HG03045 (cell line): ENCODE measurements around the gene CACNA1C.

Experiments
- ATAC-seq: cut with Tn5 transposase; IDR thresholded peaks from one replicate; pipeline ENCODE4 v1.9.1; 2021; ENCODE audit warnings: mild to moderate bottlenecking, moderate library complexity; ENCODE audit not compliant: unreplicated experiment

CACNA1C gene

DNA sequence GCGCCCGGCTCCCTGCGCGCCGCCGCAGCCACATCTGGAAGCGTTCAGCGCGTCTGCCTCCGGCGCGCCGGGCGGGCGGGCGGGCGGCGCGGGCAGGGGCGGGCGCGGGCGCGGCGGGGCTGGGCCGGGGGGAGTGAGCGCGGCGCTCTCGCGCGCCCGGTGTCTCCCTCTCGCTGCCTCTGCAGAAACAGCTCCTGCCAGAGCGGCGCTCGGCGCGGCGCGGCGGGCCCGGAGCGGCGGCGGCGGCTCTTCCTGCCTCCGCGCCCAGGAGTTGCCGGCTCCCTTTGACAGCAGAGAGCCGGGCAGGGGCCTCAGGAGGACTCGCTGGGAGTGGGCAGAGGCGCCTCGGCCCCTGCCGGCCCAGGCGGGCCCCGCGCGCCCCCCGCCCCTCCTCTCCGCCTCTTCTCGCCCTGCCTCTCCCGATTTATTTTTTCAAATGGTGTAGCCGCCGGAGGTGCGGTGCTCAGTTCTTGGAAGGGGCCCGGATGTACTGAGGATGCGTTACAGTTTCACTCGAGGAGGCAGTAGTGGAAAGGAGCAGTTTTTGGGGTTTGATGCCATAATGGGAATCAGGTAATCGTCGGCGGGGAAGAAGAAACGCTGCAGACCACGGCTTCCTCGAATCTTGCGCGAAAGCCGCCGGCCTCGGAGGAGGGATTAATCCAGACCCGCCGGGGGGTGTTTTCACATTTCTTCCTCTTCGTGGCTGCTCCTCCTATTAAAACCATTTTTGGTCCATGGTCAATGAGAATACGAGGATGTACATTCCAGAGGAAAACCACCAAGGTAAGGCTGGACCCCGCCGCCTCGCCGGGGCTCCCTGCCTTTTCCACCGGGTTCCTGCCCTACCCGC is at the start of gene CACNA1C:
Gene CACNA1C, plus strand, starts transcription at position 162 of the 853 bp plus-strand sequence. Its CDS starts 576 bp downstream, at position 738.
- ATAC-seq: no peak

DNA sequence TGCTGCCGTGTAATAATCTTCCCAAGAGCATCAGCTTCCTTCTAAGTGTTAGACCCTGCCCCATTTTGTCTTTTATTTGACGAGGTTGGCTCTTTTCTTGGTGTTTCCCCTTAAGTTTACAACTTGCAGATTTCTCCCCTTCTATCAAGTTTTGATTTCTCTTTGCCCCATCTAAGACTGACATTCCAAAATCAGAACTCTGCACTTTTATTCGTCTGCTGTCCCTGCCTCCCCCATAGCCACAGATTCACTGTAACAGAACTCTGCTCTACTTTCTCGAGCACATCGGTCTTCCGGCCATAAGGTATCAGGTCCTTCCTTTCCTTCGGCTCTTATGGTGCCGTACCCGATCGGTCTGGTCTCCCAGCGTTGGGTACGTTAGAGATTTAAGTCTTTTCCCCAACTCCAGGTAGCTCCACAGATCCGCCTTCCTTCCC is 49.1 kb upstream of the CACNA1C start:
- ATAC-seq: no peak

DNA sequence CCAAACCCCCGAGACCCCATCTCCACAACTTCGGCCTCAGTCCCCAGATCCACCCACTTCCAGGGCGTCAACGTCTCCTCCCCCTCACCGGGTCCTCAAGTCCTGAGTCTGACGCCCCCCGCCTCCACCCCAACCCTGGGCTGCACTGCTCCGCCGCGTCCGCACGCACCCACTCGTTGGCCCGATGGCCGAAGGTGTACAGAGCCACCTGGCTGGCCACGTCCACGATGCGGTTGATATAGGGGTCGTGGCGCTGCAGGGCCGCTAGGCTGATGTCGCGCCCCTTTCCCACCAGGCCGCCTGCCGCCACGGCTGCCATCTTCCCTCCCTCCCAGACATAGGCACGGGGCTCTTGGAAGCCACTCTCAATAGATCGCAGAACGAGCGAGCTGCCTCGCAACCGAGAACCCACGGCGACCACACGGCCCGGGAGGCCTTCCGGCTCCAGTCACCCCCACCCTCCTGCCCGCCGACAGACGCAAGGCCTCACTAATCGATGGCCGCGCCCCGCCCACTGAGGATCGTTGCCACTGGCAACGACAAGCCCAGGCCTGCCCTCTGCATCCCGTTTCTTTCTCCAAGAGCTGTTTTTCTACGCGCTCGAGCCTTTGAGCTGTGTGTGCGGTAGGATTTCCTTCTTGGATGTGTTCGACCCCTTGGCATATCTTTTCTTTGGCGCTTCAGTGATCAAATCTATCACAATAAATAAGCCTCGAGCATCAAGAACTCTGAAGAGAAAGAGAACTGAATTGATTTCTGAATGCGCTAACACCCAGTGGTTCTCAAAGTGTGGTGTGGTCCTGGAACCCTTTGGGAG is 48.5 kb upstream of the CACNA1C start, which contains the start of gene DCP1B:
Gene DCP1B, minus strand, starts transcription at position 345 of the 817 bp plus-strand sequence. Its CDS starts 26 bp downstream, at position 319.
- peak; percentile 98 for ATAC-seq

- ATAC-seq: no peak
Measured at GRCh38 chr12:2008677-2009076, 44.1 kb upstream of the CACNA1C start.

GRCh38 chr12:2009623-2010022 is 43.2 kb upstream of the CACNA1C start:
- no peak for ATAC-seq

DNA sequence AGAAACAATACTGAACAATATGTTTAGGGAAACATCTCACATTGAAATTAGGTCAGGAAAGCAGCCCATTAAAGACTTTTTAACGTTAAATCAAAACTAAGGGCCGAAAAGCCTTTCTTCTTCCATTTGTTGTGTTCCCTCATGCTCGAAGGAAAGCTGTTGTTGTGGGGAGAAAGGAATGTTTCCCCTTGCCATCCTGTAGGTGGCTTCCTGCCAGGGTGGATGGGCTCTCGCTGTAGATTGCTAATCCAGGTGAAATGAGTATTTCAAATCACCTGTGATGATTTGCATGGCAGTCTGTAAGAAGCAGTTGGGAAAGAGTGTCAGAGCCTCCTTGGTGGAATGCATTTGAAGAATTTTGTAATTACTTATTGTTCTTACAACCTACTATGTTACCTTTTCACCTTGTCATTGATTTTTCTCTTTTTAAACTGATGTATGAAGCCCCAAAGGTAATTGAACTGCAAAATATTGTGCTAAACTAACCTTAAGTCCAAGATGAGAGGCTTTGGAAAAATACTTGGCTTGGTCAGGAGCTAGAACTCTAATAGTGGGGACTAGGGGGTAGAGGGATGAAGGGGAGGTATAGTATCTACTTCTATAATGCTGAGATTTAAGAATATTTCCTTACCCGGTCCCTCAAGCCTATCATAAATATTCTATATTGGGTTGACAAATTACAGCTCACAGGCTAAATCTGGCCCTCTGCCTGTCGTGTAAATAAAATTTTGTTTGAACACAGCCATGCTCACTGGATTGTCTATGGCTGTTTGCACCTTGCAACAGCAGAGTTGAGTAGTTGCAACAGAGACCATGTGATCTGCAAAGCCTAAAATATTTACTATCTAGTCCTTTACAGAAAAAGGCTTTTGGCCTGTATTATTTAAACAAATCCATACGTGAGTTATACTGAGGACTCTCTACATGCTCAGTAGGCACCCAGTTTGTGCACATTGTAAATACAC is 40.9 kb upstream of the CACNA1C start:
- no peak for ATAC-seq

GRCh38 chr12:2013086-2013485 is 39.7 kb upstream of the CACNA1C start:
- no peak for ATAC-seq

- ATAC-seq: no peak
Measured at GRCh38 chr12:2013527-2014223, 39.1 kb upstream of the CACNA1C start.

GRCh38 chr12:2014231-2014630 is 38.6 kb upstream of the CACNA1C start:
- ATAC-seq: no peak

GRCh38 chr12:2016862-2017545 is 35.8 kb upstream of the CACNA1C start:
- no peak for ATAC-seq

GRCh38 chr12:2017546-2018337 is 35.0 kb upstream of the CACNA1C start:
- ATAC-seq: no peak

- ATAC-seq: no peak
Measured at GRCh38 chr12:2018391-2018790, 34.4 kb upstream of the CACNA1C start.

DNA sequence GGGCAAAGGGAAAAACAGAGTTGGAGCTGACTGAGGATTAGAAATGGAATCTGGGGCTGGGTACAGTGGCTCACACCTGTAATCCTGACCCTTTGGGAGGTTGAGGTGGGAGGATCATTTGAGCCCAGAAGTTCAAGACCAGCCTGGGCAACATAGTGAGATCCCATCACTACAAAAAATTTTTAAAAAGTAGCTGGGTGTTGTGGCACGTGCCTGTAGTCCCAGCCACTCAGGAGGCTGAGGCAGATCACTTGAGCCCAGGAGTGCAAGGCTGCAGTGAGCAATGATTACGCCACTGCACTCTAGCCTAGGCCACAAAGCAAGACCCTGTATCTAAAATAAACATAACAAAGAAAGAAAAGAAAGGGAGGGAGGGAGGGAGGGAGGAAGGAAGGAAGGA is 33.7 kb upstream of the CACNA1C start:
- ATAC-seq: no peak

DNA sequence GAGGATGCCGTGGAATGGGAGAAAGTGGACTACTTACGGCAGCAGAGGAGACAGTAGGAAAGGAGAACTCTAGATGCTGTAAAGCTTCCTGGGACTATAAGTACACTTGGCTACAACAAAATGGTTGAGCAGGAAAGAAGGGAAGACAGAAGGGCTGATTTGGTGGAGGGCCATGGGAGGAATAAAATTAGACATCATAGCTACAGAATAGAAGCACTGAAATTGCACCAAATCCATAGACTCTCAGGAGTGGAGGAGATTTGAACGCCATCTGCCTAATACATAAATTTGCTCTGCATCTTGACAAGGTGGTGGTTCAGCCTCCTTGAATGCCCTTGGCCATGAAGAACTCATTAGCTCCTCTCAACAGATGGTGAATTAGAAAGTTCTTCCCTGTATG is 32.3 kb upstream of the CACNA1C start:
- no peak for ATAC-seq

DNA sequence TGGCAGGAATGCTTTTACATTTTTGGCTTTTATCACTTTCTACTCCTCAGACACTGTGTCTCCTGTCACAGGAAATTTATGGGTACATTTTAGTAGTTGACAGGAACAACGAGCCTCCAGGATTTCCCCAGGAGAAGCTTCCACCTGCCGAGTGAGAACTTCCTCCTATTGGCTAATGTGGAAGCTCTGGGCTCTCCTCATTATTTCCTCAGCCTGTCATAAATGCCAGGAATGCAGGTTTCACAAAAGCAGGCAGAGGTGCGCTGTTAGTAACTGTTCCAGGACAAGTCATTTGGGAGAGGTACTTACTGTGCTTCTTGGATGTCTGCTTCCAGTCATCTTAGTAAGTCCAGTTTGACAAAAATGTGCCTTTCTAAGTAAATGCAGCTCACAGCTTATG is 29.4 kb upstream of the CACNA1C start:
- no peak for ATAC-seq

GRCh38 chr12:2027351-2027750 is 25.4 kb upstream of the CACNA1C start:
- no peak for ATAC-seq

GRCh38 chr12:2029851-2030250 is 22.9 kb upstream of the CACNA1C start:
- no peak for ATAC-seq

DNA sequence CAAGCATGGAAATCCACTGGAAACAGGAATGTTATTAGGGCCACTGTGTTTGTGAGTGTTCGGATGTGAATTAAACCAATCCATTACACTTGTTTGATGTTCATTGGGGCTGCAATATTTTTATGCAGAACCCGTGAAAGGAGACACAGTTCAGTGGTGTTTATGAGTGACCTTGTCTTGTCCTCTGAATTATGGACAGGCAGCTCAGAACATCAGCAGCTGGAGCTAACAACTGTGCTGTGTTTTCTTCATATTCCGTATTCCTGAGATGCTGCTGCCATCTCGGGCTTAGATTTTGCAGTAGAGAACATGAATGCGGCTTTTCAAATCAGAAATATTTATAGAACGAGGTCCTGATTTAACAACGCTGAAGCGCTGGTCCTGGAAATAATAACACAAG is 20.3 kb upstream of the CACNA1C start:
- no peak for ATAC-seq
